Body of pancreas (tissue), 4 donors: ENCODE results near the gene ATE1.

ENCODE experiments used
- CTCF ChIP-seq, 7 experiments: fragments of 450-650 bp in 4 of 7; fragments of 200-600 bp in 3 of 7; sonication (generic) in 3 of 7; IDR thresholded peaks; one replicate each; pipeline ENCODE4 v1.5.1; 2016 to 2019; ENCODE audit warnings: antibody characterized with exemption in 7 of 7
- POLR2A ChIP-seq, 3 donors: fragments of 450-650 bp; IDR thresholded peaks; one replicate each; pipeline ENCODE4 v1.6.1; 2016; ENCODE audit warnings: antibody characterized with exemption in 3 of 3, mild to moderate bottlenecking in 2 of 3

- no peak for TF ChIP-seq CTCF (IDR thresholded peaks at IDR 0.05)
- TF ChIP-seq POLR2A (IDR thresholded peaks at IDR 0.05): no peak
Measured at GRCh38 chr10:121956111-121957061, 28.6 kb upstream of the ATE1 start.
